HEK293 (cell line): ENCODE results near the gene PTPRG.
A peak's percentile ranks its signal among the peaks of the same experiment; 100 is the strongest.

Experiments used
- EGR2 ChIP-seq: fragments of 450-650 bp; formaldehyde crosslinking; IDR thresholded peaks from 2 replicates; pipeline ENCODE4 v1.5.1; 2016; ENCODE audit warnings: low read depth, missing biosample characterization, missing genetic modification characterization
- GLIS2 ChIP-seq: fragments of 450-650 bp; formaldehyde crosslinking; IDR thresholded peaks from 2 replicates; pipeline ENCODE4 v1.5.1; 2016; ENCODE audit warnings: missing biosample characterization, missing genetic modification characterization
- IKZF3 ChIP-seq: fragments of 450-650 bp; IDR thresholded peaks from 2 replicates; pipeline ENCODE4 v1.5.0; 2018; ENCODE audit warnings: missing biosample characterization, mild to moderate bottlenecking, missing genetic modification characterization, moderate library complexity
- KLF16 ChIP-seq: fragments of 450-650 bp; formaldehyde crosslinking; IDR thresholded peaks from 2 replicates; pipeline ENCODE4 v1.5.1; 2017; ENCODE audit warnings: missing biosample characterization, missing genetic modification characterization
- PRDM1 ChIP-seq: fragments of 450-650 bp; formaldehyde crosslinking; IDR thresholded peaks from 2 replicates; pipeline ENCODE4; 2016; ENCODE audit warnings: missing biosample characterization, missing genetic modification characterization
- SP2 ChIP-seq: fragments of 450-650 bp; formaldehyde crosslinking; IDR thresholded peaks from 2 replicates; pipeline ENCODE4 v1.5.1; 2016; ENCODE audit warnings: missing biosample characterization, missing genetic modification characterization
- ZBTB1 ChIP-seq: fragments of 450-650 bp; formaldehyde crosslinking; IDR thresholded peaks from 2 replicates; pipeline ENCODE4 v1.5.1; 2016; ENCODE audit warnings: missing biosample characterization, missing genetic modification characterization
- ZBTB17 ChIP-seq: fragments of 450-650 bp; formaldehyde crosslinking; IDR thresholded peaks from 2 replicates; pipeline ENCODE4 v1.5.1; 2016; ENCODE audit warnings: missing biosample characterization, missing genetic modification characterization
- ZEB2 ChIP-seq: fragments of 450-650 bp; formaldehyde crosslinking; IDR thresholded peaks from 2 replicates; pipeline ENCODE4 v1.5.1; 2016; ENCODE audit warnings: missing biosample characterization, missing genetic modification characterization
- ZFHX2 ChIP-seq: fragments of 450-650 bp; formaldehyde crosslinking; conservative IDR thresholded peaks from 2 replicates; pipeline ENCODE4 v1.5.1; 2016; ENCODE audit warnings: missing biosample characterization, missing genetic modification characterization
- ZNF202 ChIP-seq: fragments of 450-650 bp; formaldehyde crosslinking; IDR thresholded peaks from 2 replicates; pipeline ENCODE4 v1.5.1; 2016; ENCODE audit warnings: missing biosample characterization, missing genetic modification characterization, borderline replicate concordance
- ZNF239 ChIP-seq: fragments of 450-650 bp; formaldehyde crosslinking; IDR thresholded peaks from 2 replicates; pipeline ENCODE4 v1.5.1; 2016; ENCODE audit warnings: missing biosample characterization, missing genetic modification characterization
- ZNF335 ChIP-seq: fragments of 450-650 bp; formaldehyde crosslinking; conservative IDR thresholded peaks from 2 replicates; pipeline ENCODE4 v1.5.1; 2016; ENCODE audit warnings: missing biosample characterization, missing genetic modification characterization
- ZNF404 ChIP-seq: fragments of 450-650 bp; formaldehyde crosslinking; IDR thresholded peaks from 2 replicates; pipeline ENCODE4 v1.5.1; 2017; ENCODE audit warnings: missing biosample characterization, missing genetic modification characterization
- ZNF501 ChIP-seq: fragments of 450-650 bp; formaldehyde crosslinking; IDR thresholded peaks from 2 replicates; pipeline ENCODE4 v1.5.1; 2016; ENCODE audit warnings: missing biosample characterization, missing genetic modification characterization
- ZNF529 ChIP-seq: fragments of 450-650 bp; formaldehyde crosslinking; IDR thresholded peaks from 2 replicates; pipeline ENCODE4 v1.5.1; 2017; ENCODE audit warnings: missing genetic modification characterization, missing biosample characterization; ENCODE audit not compliant: insufficient replicate concordance
- ZNF544 ChIP-seq: fragments of 450-650 bp; formaldehyde crosslinking; IDR thresholded peaks from 2 replicates; pipeline ENCODE4 v1.5.0; 2017; ENCODE audit warnings: missing biosample characterization, missing genetic modification characterization
- ZNF621 ChIP-seq: fragments of 450-650 bp; formaldehyde crosslinking; IDR thresholded peaks from 2 replicates; pipeline ENCODE4 v1.5.1; 2017; ENCODE audit warnings: missing biosample characterization, missing genetic modification characterization
- ZNF629 ChIP-seq: fragments of 450-650 bp; formaldehyde crosslinking; IDR thresholded peaks from 2 replicates; pipeline ENCODE4 v1.5.1; 2017; ENCODE audit warnings: missing biosample characterization, missing genetic modification characterization
- ZNF654 ChIP-seq: fragments of 450-650 bp; formaldehyde crosslinking; IDR thresholded peaks from 2 replicates; pipeline ENCODE4 v1.5.1; 2016; ENCODE audit warnings: low read depth, missing biosample characterization, missing genetic modification characterization
- ZNF747 ChIP-seq: fragments of 450-650 bp; formaldehyde crosslinking; IDR thresholded peaks from 2 replicates; pipeline ENCODE4 v1.5.1; 2016; ENCODE audit warnings: missing biosample characterization, missing genetic modification characterization
- ZSCAN16 ChIP-seq: fragments of 450-650 bp; formaldehyde crosslinking; IDR thresholded peaks from 2 replicates; pipeline ENCODE4 v1.5.1; 2016; ENCODE audit warnings: missing biosample characterization, missing genetic modification characterization
- ZSCAN23 ChIP-seq: fragments of 450-650 bp; formaldehyde crosslinking; IDR thresholded peaks from 2 replicates; pipeline ENCODE4 v1.5.1; 2016; ENCODE audit warnings: missing biosample characterization, missing genetic modification characterization
- ZSCAN30 ChIP-seq: fragments of 450-650 bp; IDR thresholded peaks from 2 replicates; pipeline ENCODE4 v1.5.1; 2018; ENCODE audit warnings: missing biosample characterization, mild to moderate bottlenecking, missing genetic modification characterization, moderate library complexity
- TF ChIP-seq, protein P1 (sequence below): fragments of 450-650 bp; formaldehyde crosslinking; IDR thresholded peaks from 2 replicates; pipeline ENCODE4 v1.5.1; 2016; ENCODE audit warnings: missing biosample characterization, missing genetic modification characterization
- TF ChIP-seq, protein P2 (sequence below): fragments of 450-650 bp; formaldehyde crosslinking; IDR thresholded peaks from 2 replicates; pipeline ENCODE4 v1.5.1; 2017; ENCODE audit warnings: missing biosample characterization, missing genetic modification characterization
- TF ChIP-seq, protein P3 (sequence below): fragments of 450-650 bp; formaldehyde crosslinking; IDR thresholded peaks from 2 replicates; pipeline ENCODE4 v1.5.1; 2016; ENCODE audit warnings: missing biosample characterization, missing genetic modification characterization
- TF ChIP-seq, protein P4 (sequence below): fragments of 450-650 bp; formaldehyde crosslinking; optimal IDR thresholded peaks from 2 replicates; pipeline ENCODE3; 2016; ENCODE audit warnings: missing biosample characterization, mild to moderate bottlenecking, missing genetic modification characterization
- TF ChIP-seq, protein P5 (sequence below): fragments of 450-650 bp; formaldehyde crosslinking; IDR thresholded peaks from 2 replicates; pipeline ENCODE4 v1.5.1; 2017; ENCODE audit warnings: missing biosample characterization, missing genetic modification characterization
- TF ChIP-seq, protein P6 (sequence below): fragments of 450-650 bp; formaldehyde crosslinking; IDR thresholded peaks from 2 replicates; pipeline ENCODE4 v1.5.1; 2017; ENCODE audit warnings: missing biosample characterization, mild to moderate bottlenecking, missing genetic modification characterization, moderate library complexity

PTPRG gene

DNA sequence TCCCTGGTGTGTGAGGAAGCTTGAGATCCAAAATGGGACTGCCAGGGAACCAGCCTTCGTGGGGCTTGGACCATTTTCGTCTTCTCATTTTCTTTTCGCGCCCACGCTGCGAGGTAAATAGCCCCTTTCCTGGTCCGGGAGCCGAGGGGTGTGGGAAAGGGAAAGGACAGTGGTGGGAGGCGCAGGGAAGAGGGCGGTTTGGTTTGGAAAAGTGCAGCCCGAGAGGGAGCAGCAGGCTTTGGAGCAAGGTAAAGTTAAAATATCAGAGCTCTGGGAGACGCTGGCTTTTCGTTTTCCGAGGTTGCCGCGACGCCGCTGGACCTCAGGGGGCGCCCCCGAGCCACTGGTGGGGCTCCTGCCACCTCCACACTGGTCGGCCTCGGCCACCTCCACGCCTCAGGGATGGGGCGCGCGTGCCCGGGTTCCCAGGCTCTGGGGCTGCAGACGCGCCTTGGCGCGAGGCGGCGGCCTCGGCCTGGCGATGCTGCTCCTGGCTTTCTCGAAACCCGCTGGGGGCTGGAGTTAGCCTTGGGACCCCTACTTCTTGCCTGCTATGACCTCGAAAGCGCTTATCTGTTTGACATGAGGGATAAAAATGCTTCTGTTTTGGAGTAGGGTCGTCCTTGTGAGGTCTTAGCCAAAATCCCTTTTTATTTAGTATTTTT lies 3.2 kb downstream of the PTPRG start (continued):
- TF ChIP-seq, protein P1, sequence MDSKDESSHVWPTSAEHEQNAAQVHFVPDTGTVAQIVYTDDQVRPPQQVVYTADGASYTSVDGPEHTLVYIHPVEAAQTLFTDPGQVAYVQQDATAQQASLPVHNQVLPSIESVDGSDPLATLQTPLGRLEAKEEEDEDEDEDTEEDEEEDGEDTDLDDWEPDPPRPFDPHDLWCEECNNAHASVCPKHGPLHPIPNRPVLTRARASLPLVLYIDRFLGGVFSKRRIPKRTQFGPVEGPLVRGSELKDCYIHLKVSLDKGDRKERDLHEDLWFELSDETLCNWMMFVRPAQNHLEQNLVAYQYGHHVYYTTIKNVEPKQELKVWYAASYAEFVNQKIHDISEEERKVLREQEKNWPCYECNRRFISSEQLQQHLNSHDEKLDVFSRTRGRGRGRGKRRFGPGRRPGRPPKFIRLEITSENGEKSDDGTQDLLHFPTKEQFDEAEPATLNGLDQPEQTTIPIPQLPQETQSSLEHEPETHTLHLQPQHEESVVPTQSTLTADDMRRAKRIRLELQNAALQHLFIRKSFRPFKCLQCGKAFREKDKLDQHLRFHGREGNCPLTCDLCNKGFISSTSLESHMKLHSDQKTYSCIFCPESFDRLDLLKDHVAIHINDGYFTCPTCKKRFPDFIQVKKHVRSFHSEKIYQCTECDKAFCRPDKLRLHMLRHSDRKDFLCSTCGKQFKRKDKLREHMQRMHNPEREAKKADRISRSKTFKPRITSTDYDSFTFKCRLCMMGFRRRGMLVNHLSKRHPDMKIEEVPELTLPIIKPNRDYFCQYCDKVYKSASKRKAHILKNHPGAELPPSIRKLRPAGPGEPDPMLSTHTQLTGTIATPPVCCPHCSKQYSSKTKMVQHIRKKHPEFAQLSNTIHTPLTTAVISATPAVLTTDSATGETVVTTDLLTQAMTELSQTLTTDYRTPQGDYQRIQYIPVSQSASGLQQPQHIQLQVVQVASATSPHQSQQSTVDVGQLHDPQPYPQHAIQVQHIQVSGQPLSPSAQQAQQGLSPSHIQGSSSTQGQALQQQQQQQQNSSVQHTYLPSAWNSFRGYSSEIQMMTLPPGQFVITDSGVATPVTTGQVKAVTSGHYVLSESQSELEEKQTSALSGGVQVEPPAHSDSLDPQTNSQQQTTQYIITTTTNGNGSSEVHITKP (tag by site-specific recombination) = 0 out of 2 replicates have a peak, but pooled peaks have one; percentile 39
- TF ChIP-seq, protein P2, sequence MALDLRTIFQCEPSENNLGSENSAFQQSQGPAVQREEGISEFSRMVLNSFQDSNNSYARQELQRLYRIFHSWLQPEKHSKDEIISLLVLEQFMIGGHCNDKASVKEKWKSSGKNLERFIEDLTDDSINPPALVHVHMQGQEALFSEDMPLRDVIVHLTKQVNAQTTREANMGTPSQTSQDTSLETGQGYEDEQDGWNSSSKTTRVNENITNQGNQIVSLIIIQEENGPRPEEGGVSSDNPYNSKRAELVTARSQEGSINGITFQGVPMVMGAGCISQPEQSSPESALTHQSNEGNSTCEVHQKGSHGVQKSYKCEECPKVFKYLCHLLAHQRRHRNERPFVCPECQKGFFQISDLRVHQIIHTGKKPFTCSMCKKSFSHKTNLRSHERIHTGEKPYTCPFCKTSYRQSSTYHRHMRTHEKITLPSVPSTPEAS (tag by site-specific recombination) = no peak
- TF ChIP-seq KLF16 (tag by site-specific recombination) = no peak
- TF ChIP-seq, protein P3, sequence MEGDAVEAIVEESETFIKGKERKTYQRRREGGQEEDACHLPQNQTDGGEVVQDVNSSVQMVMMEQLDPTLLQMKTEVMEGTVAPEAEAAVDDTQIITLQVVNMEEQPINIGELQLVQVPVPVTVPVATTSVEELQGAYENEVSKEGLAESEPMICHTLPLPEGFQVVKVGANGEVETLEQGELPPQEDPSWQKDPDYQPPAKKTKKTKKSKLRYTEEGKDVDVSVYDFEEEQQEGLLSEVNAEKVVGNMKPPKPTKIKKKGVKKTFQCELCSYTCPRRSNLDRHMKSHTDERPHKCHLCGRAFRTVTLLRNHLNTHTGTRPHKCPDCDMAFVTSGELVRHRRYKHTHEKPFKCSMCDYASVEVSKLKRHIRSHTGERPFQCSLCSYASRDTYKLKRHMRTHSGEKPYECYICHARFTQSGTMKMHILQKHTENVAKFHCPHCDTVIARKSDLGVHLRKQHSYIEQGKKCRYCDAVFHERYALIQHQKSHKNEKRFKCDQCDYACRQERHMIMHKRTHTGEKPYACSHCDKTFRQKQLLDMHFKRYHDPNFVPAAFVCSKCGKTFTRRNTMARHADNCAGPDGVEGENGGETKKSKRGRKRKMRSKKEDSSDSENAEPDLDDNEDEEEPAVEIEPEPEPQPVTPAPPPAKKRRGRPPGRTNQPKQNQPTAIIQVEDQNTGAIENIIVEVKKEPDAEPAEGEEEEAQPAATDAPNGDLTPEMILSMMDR (tag by site-specific recombination) = peak; percentile 93
- TF ChIP-seq ZBTB1 (tag by site-specific recombination) = no peak
- TF ChIP-seq ZBTB17 (tag by site-specific recombination) = peak; percentile 38; the same call in 1 of the 2 replicates
- 0 out of 2 replicates have a peak, but pooled peaks have one; percentile 14 for TF ChIP-seq ZNF335 (tag by site-specific recombination)
- no peak for TF ChIP-seq ZNF621 (tag by site-specific recombination)
- TF ChIP-seq ZNF404 (tag by site-specific recombination) = no peak
- no peak for TF ChIP-seq SP2
- TF ChIP-seq ZNF747 (tag by site-specific recombination) = no peak
- TF ChIP-seq ZNF629 (tag by site-specific recombination) = 0 out of 2 replicates have a peak, but pooled peaks have one; percentile 36
- TF ChIP-seq ZSCAN30 (tag by site-specific recombination) = peak; percentile 91
- TF ChIP-seq GLIS2 (tag by site-specific recombination) = peak; percentile 49; the same call in 1 of the 2 replicates
- TF ChIP-seq IKZF3 = peak; percentile 27; the same call in 1 of the 2 replicates
- TF ChIP-seq ZSCAN23 = no peak
- no peak for TF ChIP-seq ZNF529 (tag by site-specific recombination)
- TF ChIP-seq ZNF544 = no peak
- TF ChIP-seq, protein P4, sequence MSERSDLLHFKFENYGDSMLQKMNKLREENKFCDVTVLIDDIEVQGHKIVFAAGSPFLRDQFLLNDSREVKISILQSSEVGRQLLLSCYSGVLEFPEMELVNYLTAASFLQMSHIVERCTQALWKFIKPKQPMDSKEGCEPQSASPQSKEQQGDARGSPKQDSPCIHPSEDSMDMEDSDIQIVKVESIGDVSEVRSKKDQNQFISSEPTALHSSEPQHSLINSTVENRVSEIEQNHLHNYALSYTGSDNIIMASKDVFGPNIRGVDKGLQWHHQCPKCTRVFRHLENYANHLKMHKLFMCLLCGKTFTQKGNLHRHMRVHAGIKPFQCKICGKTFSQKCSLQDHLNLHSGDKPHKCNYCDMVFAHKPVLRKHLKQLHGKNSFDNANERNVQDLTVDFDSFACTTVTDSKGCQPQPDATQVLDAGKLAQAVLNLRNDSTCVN (tag by site-specific recombination) = peak; percentile 76
- TF ChIP-seq ZSCAN16 (tag by site-specific recombination) = no peak
- TF ChIP-seq, protein P5, sequence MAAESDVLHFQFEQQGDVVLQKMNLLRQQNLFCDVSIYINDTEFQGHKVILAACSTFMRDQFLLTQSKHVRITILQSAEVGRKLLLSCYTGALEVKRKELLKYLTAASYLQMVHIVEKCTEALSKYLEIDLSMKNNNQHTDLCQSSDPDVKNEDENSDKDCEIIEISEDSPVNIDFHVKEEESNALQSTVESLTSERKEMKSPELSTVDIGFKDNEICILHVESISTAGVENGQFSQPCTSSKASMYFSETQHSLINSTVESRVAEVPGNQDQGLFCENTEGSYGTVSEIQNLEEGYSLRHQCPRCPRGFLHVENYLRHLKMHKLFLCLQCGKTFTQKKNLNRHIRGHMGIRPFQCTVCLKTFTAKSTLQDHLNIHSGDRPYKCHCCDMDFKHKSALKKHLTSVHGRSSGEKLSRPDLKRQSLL (tag by site-specific recombination) = no peak
- TF ChIP-seq ZNF202 (tag by site-specific recombination) = no peak
- TF ChIP-seq, protein P6, sequence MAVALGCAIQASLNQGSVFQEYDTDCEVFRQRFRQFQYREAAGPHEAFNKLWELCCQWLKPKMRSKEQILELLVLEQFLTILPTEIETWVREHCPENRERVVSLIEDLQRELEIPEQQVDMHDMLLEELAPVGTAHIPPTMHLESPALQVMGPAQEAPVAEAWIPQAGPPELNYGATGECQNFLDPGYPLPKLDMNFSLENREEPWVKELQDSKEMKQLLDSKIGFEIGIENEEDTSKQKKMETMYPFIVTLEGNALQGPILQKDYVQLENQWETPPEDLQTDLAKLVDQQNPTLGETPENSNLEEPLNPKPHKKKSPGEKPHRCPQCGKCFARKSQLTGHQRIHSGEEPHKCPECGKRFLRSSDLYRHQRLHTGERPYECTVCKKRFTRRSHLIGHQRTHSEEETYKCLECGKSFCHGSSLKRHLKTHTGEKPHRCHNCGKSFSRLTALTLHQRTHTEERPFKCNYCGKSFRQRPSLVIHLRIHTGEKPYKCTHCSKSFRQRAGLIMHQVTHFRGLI = peak; percentile 54; the same call in 1 of the 2 replicates
- no peak for TF ChIP-seq ZNF239 (tag by site-specific recombination)
- TF ChIP-seq ZNF501 (tag by site-specific recombination) = peak; percentile 43; the same call in 1 of the 2 replicates
- TF ChIP-seq ZEB2 (tag by site-specific recombination) = peak; percentile 26; the same call in 1 of the 2 replicates
- peak; percentile 72 for TF ChIP-seq ZFHX2 (tag by site-specific recombination)
- peak; percentile 44 for TF ChIP-seq ZNF654 (tag by site-specific recombination)
- peak; percentile 73 for TF ChIP-seq EGR2 (tag by site-specific recombination)
- 0 out of 2 replicates have a peak, but pooled peaks have one; percentile 33 for TF ChIP-seq PRDM1 (tag by site-specific recombination)
